Measurements from ENCODE around the gene SPIRE1. TPM values are rescaled to one million over a fixed set of nuclear protein-coding genes. Genes with fewer than 3 reads are reported as not detected.

Gene SPIRE1
- total and polyA plus RNA-seq, 12 donors, result 8.4 to 65.3 (median 47.4) TPM

DNA sequence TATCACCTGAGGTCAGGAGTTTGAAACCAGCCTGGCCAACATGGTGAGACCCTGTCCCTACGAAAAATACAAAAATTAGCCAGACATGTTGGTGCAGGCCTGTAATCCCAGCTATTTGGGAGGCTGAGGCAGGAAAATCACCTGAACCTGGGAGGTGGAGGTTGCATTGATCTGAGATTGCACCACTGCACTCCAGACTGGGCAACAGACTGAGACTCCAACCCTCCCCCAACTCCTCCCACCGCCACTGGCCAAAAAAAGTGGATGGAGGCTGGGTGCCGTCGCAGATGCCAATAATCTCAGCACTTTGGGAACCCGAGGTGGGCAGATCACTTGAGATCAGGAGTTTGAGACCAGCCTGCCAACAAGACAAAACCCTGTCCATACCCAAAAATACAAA, 10.1 kb upstream of the SPIRE1 start:
- ATAC-seq, result no peak
- Histone ChIP-seq H3K4me3 (no peak overlapping the region), H3K4me1 (no peaks in the 10 kb centered on the region), H3K9me3 (no peaks in the 10 kb centered on the region), H3K36me3 (peaks cover 0 to 38% (median under 1%) of the 10 kb centered on the region in 9 donors), H3K27ac (no peak overlapping the region), H3K27me3 (no peaks in the 10 kb centered on the region)
- 91 to 93% methylated on average over 5 of the region's 5 CpGs for WGBS, 2 donors
- intact Hi-C loops (cut with DNase I), result no loop called here
- TF ChIP-seq, protein P1, sequence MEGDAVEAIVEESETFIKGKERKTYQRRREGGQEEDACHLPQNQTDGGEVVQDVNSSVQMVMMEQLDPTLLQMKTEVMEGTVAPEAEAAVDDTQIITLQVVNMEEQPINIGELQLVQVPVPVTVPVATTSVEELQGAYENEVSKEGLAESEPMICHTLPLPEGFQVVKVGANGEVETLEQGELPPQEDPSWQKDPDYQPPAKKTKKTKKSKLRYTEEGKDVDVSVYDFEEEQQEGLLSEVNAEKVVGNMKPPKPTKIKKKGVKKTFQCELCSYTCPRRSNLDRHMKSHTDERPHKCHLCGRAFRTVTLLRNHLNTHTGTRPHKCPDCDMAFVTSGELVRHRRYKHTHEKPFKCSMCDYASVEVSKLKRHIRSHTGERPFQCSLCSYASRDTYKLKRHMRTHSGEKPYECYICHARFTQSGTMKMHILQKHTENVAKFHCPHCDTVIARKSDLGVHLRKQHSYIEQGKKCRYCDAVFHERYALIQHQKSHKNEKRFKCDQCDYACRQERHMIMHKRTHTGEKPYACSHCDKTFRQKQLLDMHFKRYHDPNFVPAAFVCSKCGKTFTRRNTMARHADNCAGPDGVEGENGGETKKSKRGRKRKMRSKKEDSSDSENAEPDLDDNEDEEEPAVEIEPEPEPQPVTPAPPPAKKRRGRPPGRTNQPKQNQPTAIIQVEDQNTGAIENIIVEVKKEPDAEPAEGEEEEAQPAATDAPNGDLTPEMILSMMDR (IDR thresholded peaks at IDR 0.05), result no peak
- DNase-seq, result no peak

DNA sequence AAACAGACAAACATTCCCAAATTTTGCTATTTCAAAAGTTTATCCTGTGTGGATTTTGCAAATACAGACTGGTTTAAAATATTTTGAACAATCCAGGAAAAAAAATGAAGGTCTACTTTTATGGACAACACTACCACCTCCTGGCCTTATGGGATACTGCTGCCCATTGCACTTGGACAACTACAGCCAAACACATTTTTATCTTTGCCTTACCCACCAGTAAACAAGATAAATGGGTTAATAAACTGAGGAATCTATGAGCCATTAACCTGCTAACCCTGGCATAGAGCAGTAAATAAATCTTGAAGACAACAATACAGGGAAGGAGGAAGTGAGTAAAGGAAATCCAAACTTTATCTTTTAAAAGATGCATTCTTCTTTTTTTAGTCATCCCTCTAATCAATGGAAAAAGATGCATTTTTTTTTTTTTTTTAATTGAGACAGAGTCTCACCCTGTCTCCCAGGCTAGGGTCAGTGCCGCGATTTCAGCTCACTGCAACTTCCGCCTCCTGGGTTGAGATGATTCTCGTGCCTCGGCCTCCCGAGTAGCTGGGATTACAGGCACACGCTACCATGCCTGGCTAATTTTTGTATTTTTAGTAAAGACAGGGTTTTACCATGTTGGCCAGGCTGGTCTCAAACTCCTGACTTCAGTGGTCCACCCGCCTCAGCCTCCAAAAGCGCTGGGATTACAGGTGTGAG, 2.1 kb upstream of the SPIRE1 start:
- peak in 1 of 2 donors; percentile 29 for DNase-seq
- H3K27me3 ChIP-seq, result no peaks in the 10 kb centered on the region
- peaks cover 0 to 30% (median 20%) of the 10 kb centered on the region in 9 donors for H3K4me1 ChIP-seq
- TF ChIP-seq, protein P1 (IDR thresholded peaks at IDR 0.05), result peak; percentile 78 to 95 (median 87)
- ATAC-seq, result peak in 3 of 8 donors; percentile 23 to 46 (median 40)
- H3K36me3 ChIP-seq, result peaks cover 0 to 20% (median 0%) of the 10 kb centered on the region in 9 donors
- H3K9me3 ChIP-seq, result no peaks in the 10 kb centered on the region
- no peak overlapping the region for H3K4me3 ChIP-seq
- no peak overlapping the region for H3K27ac ChIP-seq
- WGBS, 2 donors, result 87 to 94% methylated on average over 9 of the region's 9 CpGs
- intact Hi-C loops (cut with DNase I), result loop anchor here (1.0 to 10.0 kb wide), 12 partner anchors 115 to 283 kb away; partner anchors contain the start of genes PRELID3A (in 3 of the 10) and AFG3L2 (in 1 of the 10)

DNA sequence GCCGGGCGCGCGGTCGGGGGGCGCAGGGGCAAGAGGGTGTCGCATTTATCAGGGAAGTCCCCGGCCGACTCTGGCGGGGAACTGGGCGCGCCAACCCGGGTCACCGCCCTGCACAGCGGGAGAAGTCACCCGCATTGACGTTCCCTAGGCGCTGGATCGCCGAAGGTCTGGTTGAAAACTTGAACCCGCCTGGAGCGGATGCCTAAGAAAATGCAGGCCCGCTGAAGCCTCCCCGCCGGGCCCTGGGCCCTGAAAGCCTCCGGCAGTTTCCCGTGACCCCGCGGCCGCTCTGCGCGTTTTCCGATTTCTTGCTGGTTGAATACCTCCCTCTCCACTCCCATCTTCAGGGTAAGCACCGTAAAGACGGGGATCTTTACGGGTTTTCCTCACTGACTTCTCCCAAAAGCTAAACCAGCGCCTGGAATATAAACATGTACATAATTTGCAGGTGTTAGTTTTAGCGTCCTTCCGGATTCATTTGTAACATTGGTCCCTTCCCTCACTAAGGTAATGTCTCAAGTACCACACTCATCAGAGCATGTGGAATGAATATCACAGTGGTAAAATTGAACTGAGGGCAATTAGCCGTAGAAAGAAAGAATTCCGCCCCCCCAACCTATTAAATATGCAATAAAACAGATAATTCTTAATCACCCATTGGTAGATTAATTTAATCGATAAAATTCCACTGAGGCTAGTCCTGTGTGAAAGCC, 675 bp upstream of the SPIRE1 start:
- Histone ChIP-seq H3K27ac (peak overlapping the region; percentile 54 to 98 (median 95)), H3K4me1 (peaks cover 0 to 35% (median 21%) of the 10 kb centered on the region in 9 donors), H3K4me3 (peak overlapping the region; percentile 67 to 89 (median 82)), H3K27me3 (no peaks in the 10 kb centered on the region), H3K36me3 (peaks cover 0 to 16% (median 0%) of the 10 kb centered on the region in 9 donors), H3K9me3 (no peaks in the 10 kb centered on the region)
- WGBS, 2 donors, result 14 to 17% methylated on average over 42 of the region's 42 CpGs
- TF ChIP-seq, protein P1 (IDR thresholded peaks at IDR 0.05), result no peak
- no peak for DNase-seq
- intact Hi-C loops (cut with DNase I), result loop anchor here in 7 of 10 donors (1.0 to 10.0 kb wide), 11 partner anchors 114 to 281 kb away; partner anchors contain the start of genes PRELID3A (in 3 of the 7) and AFG3L2 (in 1 of the 7)
- peak; percentile 14 to 47 (median 38) for ATAC-seq
